K562 (cell line): ENCODE measurements around the gene ZNF343. TPM values are rescaled to one million over a fixed set of nuclear protein-coding genes. Genes with fewer than 3 reads are reported as not detected.

Experiments
- BRD4 ChIP-seq: fragments of 200-600 bp; sonication (generic); IDR thresholded peaks from 2 replicates; pipeline ENCODE4 v1.6.1; 2017; ENCODE audit warnings: inconsistent platforms
- CSDE1 ChIP-seq, 2 experiments: fragments of 450-650 bp; IDR thresholded peaks; 2 replicates each; pipeline ENCODE4 v1.6.1; 2016; ENCODE audit warnings: mild to moderate bottlenecking in 1 of 2
- GABPA ChIP-seq: fragments of 200-800 bp; sonication (Bioruptor generic); conservative IDR thresholded peaks from 2 replicates; pipeline ENCODE4 v1.6.1; 2016; ENCODE audit warnings: low read depth, missing genetic modification characterization, missing compliant biosample characterization
- GTF2E2 ChIP-seq: fragments of 200-800 bp; sonication (Bioruptor generic); IDR thresholded peaks from 2 replicates; pipeline ENCODE4 v1.6.1; 2016; ENCODE audit warnings: missing genetic modification characterization, missing compliant biosample characterization
- MAZ ChIP-seq, 2 experiments: fragments of 450-650 bp in 1 of 2; sonication (generic) in 1 of 2; formaldehyde crosslinking; IDR thresholded peaks in 1 of 2; conservative IDR thresholded peaks in 1 of 2; 2 replicates each; pipeline versions ENCODE4 v1.4.0 to v1.5.0; 2020; ENCODE audit warnings: mild to moderate bottlenecking in 1 of 2, missing genetic modification reagents in 1 of 2
- ZFX ChIP-seq: sonication (generic); formaldehyde crosslinking; IDR thresholded peaks from 2 replicates; pipeline ENCODE4 v1.8.0; 2022; ENCODE audit warnings: mild to moderate bottlenecking, missing genetic modification reagents, moderate library complexity
- ZNF431 ChIP-seq: sonication (generic); formaldehyde crosslinking; IDR thresholded peaks from 2 replicates; pipeline ENCODE4 v1.8.0; 2022; ENCODE audit warnings: mild to moderate bottlenecking, missing genetic modification reagents
- ZNF561 ChIP-seq: fragments of 450-650 bp; formaldehyde crosslinking; conservative IDR thresholded peaks from 2 replicates; pipeline ENCODE4 v1.4.0; 2020; ENCODE audit warnings: mild to moderate bottlenecking, moderate library complexity
- polyA plus RNA-seq, 8 experiments: library from polyadenylated mRNA; depleted of rRNA in 4 of 8; stranded (reverse) in 5 of 8; unstranded in 3 of 8; fragments of >200 nt; fragmentation: Nextera tagmentation in 2 of 8; fragmentation: Illumina TruSeq in 1 of 8; extraction: Ambion mirVana in 2 of 8; extraction: Trizol in 1 of 8; gene quantifications; 2 replicates each; pipeline versions ENCODE4 v1.2.1 to v1.2.3, GENCODE V29; 2011 to 2014; ENCODE audit warnings: inconsistent platforms in 1 of 8, missing spikeins in 1 of 8
- total RNA-seq, 7 experiments: library from RNA; depleted of rRNA in 6 of 7; stranded (reverse); fragments of >200 nt in 6 of 7; fragmentation: Illumina TruSeq in 2 of 7; extraction: Trizol in 2 of 7; gene quantifications; 2 replicates each; pipeline versions ENCODE4 v1.2.1 to v1.2.3, GENCODE V29; 2011 to 2021; ENCODE audit warnings: low replicate concordance in 1 of 7
- TF ChIP-seq, protein P1 (sequence below): IDR thresholded peaks from 2 replicates; pipeline ENCODE4 v1.6.1; 2011; ENCODE audit warnings: borderline replicate concordance, low read depth, mild to moderate bottlenecking, moderate library complexity, low read length; ENCODE audit not compliant: insufficient read depth, poor library complexity, severe bottlenecking
- TF ChIP-seq, protein P2 (sequence below), 2 experiments: IDR thresholded peaks; 2 replicates each; pipeline ENCODE4 v1.6.1; 2012; ENCODE audit warnings: improper control_type of control experiment in 2 of 2, low read depth in 2 of 2, low read length in 2 of 2, borderline replicate concordance in 1 of 2
- TF ChIP-seq, protein P3 (sequence below): fragments of 450-650 bp; IDR thresholded peaks from 2 replicates; pipeline ENCODE4 v1.6.1; 2017; ENCODE audit warnings: antibody characterized with exemption, mild to moderate bottlenecking
- TF ChIP-seq, protein P4 (sequence below): sonication (generic); formaldehyde crosslinking; IDR thresholded peaks from 2 replicates; pipeline ENCODE4 v1.8.1; 2023; ENCODE audit warnings: mild to moderate bottlenecking, missing genetic modification reagents
- TF ChIP-seq, protein P5 (sequence below), 2 experiments: fragments of 450-650 bp; IDR thresholded peaks; 2 replicates each; pipeline ENCODE4 v1.6.1; 2016

ZNF343 gene
- total and polyA plus RNA-seq, 9 of the 15 experiments (the other 6 are each of a cell fraction or from before 2014, with no cell fraction given), result 1.4 to 9.8 (median 6.4) TPM

DNA sequence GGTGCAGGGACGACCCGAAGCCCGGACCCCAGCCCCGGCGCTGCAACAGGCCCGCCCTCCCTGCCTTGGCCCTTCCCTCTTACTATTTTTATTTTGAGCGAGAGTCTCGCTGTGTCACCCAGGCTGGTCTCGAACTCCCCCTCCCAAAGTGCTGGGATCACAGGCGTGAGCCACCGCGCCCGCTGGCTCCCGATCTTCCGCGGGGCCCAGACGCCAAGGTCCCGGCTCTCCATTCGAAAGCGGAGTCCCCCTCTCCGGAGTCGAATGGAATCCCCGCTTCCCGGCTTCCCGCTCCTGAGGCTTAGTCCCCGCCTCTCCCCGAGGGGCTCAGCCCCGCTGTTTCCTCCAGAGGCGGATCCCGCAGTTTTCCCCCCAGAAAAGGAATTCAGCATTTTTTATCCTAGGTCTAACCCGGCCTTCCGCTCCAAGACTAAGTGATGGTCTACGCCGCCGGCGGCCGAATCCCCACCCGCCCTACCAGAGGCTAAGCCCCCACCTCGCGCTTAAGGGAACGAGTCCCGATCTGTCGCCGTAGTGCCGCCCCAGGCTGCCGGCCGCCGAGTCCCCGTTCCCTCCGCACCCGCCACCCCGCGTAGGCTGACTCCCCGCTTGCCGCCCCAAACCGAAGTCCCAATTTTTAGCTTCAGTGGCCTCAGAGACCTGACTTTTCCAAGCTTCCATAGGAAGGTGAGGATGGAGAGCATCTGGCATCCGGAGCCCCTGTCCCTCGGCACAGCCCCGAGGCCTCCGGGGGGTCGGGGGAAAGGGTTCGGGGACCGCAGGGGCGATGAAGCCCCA is 16.2 kb upstream of the ZNF343 start (continued):
- TF ChIP-seq, protein P1, sequence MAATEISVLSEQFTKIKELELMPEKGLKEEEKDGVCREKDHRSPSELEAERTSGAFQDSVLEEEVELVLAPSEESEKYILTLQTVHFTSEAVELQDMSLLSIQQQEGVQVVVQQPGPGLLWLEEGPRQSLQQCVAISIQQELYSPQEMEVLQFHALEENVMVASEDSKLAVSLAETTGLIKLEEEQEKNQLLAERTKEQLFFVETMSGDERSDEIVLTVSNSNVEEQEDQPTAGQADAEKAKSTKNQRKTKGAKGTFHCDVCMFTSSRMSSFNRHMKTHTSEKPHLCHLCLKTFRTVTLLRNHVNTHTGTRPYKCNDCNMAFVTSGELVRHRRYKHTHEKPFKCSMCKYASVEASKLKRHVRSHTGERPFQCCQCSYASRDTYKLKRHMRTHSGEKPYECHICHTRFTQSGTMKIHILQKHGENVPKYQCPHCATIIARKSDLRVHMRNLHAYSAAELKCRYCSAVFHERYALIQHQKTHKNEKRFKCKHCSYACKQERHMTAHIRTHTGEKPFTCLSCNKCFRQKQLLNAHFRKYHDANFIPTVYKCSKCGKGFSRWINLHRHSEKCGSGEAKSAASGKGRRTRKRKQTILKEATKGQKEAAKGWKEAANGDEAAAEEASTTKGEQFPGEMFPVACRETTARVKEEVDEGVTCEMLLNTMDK, result no peak
- TF ChIP-seq ZNF561, result no peak
- peak; percentile 71 for TF ChIP-seq ZFX (CRISPR knock-in tag)
- TF ChIP-seq CSDE1 (IDR thresholded peaks at IDR 0.05), result no peak
- peak; percentile 82 for TF ChIP-seq GTF2E2 (tag)
- TF ChIP-seq, protein P2, sequence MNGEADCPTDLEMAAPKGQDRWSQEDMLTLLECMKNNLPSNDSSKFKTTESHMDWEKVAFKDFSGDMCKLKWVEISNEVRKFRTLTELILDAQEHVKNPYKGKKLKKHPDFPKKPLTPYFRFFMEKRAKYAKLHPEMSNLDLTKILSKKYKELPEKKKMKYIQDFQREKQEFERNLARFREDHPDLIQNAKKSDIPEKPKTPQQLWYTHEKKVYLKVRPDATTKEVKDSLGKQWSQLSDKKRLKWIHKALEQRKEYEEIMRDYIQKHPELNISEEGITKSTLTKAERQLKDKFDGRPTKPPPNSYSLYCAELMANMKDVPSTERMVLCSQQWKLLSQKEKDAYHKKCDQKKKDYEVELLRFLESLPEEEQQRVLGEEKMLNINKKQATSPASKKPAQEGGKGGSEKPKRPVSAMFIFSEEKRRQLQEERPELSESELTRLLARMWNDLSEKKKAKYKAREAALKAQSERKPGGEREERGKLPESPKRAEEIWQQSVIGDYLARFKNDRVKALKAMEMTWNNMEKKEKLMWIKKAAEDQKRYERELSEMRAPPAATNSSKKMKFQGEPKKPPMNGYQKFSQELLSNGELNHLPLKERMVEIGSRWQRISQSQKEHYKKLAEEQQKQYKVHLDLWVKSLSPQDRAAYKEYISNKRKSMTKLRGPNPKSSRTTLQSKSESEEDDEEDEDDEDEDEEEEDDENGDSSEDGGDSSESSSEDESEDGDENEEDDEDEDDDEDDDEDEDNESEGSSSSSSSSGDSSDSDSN (IDR thresholded peaks at IDR 0.05; ENCODE audit: borderline replicate concordance in 1 of 2, low read depth in 2 of 2, low read length in 2 of 2), result 0 out of 4 replicates have a peak, but pooled peaks of 1 of the 2 experiments have one; percentile 43
- TF ChIP-seq, protein P3, sequence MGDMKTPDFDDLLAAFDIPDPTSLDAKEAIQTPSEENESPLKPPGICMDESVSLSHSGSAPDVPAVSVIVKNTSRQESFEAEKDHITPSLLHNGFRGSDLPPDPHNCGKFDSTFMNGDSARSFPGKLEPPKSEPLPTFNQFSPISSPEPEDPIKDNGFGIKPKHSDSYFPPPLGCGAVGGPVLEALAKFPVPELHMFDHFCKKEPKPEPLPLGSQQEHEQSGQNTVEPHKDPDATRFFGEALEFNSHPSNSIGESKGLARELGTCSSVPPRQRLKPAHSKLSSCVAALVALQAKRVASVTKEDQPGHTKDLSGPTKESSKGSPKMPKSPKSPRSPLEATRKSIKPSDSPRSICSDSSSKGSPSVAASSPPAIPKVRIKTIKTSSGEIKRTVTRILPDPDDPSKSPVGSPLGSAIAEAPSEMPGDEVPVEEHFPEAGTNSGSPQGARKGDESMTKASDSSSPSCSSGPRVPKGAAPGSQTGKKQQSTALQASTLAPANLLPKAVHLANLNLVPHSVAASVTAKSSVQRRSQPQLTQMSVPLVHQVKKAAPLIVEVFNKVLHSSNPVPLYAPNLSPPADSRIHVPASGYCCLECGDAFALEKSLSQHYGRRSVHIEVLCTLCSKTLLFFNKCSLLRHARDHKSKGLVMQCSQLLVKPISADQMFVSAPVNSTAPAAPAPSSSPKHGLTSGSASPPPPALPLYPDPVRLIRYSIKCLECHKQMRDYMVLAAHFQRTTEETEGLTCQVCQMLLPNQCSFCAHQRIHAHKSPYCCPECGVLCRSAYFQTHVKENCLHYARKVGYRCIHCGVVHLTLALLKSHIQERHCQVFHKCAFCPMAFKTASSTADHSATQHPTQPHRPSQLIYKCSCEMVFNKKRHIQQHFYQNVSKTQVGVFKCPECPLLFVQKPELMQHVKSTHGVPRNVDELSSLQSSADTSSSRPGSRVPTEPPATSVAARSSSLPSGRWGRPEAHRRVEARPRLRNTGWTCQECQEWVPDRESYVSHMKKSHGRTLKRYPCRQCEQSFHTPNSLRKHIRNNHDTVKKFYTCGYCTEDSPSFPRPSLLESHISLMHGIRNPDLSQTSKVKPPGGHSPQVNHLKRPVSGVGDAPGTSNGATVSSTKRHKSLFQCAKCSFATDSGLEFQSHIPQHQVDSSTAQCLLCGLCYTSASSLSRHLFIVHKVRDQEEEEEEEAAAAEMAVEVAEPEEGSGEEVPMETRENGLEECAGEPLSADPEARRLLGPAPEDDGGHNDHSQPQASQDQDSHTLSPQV, result no peak
- TF ChIP-seq ZNF431 (CRISPR knock-in tag), result 0 out of 2 replicates have a peak, but pooled peaks have one; percentile 50
- TF ChIP-seq, protein P4, sequence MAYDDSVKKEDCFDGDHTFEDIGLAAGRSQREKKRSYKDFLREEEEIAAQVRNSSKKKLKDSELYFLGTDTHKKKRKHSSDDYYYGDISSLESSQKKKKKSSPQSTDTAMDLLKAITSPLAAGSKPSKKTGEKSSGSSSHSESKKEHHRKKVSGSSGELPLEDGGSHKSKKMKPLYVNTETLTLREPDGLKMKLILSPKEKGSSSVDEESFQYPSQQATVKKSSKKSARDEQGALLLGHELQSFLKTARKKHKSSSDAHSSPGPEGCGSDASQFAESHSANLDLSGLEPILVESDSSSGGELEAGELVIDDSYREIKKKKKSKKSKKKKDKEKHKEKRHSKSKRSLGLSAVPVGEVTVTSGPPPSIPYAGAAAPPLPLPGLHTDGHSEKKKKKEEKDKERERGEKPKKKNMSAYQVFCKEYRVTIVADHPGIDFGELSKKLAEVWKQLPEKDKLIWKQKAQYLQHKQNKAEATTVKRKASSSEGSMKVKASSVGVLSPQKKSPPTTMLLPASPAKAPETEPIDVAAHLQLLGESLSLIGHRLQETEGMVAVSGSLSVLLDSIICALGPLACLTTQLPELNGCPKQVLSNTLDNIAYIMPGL (CRISPR knock-in tag), result peak; percentile 22; the same call in 1 of the 2 replicates
- TF ChIP-seq GABPA (tag), result no peak; the same call in none of the 2 replicates
- peak; percentile 81; the same call in 1 of the 2 replicates for TF ChIP-seq BRD4
- TF ChIP-seq, protein P5, sequence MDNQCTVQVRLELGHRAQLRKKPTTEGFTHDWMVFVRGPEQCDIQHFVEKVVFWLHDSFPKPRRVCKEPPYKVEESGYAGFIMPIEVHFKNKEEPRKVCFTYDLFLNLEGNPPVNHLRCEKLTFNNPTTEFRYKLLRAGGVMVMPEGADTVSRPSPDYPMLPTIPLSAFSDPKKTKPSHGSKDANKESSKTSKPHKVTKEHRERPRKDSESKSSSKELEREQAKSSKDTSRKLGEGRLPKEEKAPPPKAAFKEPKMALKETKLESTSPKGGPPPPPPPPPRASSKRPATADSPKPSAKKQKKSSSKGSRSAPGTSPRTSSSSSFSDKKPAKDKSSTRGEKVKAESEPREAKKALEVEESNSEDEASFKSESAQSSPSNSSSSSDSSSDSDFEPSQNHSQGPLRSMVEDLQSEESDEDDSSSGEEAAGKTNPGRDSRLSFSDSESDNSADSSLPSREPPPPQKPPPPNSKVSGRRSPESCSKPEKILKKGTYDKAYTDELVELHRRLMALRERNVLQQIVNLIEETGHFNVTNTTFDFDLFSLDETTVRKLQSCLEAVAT (IDR thresholded peaks at IDR 0.05), result peak in 1 of 2 experiments; percentile 49; a peak in 1 of 4 replicates
- TF ChIP-seq MAZ (CRISPR knock-in tag; conservative IDR thresholded peaks at IDR 0.05 in 1 of 2, IDR thresholded peaks at IDR 0.05 in 1 of 2), result 0 out of 4 replicates have a peak, but pooled peaks of 1 of the 2 experiments have one; percentile 18
